ENCODE results near the gene CNOT4.
A peak's percentile ranks its signal among the peaks of the same experiment; 100 is the strongest.
"Not testable (repeated sequence)": the region's sequence is repeated elsewhere in the genome, so short reads cannot be mapped to it uniquely, and the experiment has no call there.

Gene CNOT4

DNA sequence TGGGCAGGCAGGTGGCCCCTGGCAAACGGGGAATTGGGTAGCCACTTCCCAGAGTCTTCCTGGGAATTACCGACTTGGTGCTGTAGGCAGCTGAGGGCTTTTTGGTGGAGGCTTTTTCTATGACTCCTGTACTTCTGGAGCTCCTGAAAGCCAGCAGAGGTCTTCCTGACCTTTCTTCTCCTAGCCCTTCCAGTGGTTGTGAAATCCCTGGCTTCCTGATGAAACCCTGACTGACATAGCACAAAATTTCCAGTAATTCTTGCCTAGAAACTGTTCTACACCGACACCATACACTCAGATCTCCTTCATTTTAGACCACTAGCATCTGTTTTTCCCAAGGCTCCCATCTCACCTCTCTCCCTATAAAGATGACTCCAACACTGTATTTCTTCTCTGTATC lies 156.1 kb downstream of the CNOT4 start:
- DNase-seq = no peak

DNA sequence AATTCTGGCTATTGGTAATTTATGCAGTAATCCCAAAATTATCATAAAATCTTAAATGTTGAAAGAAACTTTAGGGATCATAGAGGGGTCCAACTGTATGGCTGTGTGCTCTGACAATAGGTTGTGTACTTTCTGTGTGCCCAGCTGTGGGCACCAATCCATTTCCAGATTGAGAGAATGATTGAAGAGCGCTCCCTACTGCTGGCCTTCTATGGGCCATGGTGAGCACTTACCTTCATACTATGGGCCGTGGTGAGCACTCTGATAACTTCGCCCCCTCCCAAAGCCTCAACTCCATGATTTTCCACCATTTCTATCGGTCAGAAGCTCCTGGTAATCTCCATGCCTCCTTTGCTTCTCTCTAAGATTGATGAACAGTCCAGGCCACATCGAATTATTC lies 157.6 kb downstream of the CNOT4 start:
- DNase-seq = no peak

DNA sequence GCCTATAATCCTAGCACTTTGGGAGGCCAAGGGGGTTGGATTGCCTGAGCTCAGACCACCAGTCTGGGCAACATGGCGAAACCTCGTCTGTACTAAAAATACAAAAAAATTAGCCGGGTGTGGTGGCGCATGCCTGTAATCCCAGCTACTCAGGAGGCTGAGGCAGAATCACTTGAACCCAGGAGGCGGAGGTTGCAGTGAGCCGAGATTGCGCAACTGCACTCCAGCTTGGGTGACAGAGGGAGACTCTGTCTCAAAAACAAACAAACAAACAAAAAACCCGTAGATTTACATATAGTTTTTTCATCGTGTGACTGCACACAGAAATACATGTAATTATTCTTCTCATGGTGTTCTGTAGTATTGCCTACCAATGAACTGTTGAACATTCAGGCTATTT lies 158.8 kb downstream of the CNOT4 start:
- not testable (repeated sequence) for DNase-seq

DNA sequence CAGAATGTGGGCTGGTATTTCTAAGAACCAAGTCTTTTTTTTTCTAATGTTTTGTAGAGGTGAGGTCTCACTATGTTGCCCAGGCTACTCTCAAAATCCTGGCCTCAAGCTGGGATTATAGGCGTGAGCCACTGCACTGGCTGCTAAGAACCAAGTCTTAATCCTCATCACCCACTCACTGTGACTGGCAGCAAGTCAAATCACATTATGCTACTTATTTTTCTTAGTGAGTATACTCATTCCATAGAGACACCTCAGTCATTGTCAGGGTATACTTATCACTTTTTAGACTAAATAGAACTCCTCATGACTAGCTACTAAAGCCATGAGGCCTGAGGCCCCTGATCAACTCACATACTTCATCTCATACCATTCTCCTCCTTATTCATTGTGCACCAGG lies 160.2 kb downstream of the CNOT4 start:
- DNase-seq = no peak

DNA sequence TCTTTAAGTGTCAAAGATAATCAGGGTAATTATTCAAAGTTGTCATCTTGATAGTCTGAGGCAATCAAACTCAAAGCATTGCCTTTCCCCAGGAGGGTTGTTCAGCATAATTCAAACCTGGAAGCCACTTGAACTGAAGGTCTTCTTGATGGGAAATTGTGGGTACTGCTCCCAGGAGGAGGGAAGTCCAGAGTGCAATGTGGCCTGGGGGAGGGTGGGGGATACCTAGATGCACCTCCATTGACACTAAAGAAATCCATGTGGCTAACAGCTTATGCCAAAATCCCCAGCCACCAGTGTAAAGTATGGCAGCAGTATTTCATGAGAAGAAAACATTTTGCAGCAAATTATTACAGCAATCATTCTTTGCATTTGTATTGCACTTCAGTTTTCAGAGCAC lies 161.4 kb downstream of the CNOT4 start:
- no peak for DNase-seq

DNA sequence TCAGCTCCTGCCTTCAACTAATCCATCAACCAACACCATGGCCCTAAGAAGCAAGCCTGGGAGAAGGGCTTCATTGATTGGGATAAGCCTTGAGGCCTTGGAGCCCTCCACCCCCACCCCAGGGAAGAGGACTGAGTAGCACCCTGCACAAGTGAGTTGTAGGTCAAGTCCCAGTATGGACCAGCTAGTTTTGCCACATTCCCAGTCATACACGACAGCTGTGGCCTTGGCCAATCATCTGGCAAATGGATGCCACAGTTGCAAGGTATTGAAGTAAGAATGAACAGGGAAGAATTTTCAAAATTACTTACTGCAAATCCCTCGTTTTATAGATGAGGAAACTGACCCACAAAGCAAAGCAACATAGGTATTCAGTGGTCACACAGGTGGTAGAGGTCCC lies 166.5 kb downstream of the CNOT4 start:
- no peak for DNase-seq

- DNase-seq = no peak
These were observed 167.0 kb downstream of the CNOT4 start for GRCh38 chr7:135342887-135343286.

GRCh38 chr7:135341049-135341448 lies 168.9 kb downstream of the CNOT4 start:
- no peak for DNase-seq

DNA sequence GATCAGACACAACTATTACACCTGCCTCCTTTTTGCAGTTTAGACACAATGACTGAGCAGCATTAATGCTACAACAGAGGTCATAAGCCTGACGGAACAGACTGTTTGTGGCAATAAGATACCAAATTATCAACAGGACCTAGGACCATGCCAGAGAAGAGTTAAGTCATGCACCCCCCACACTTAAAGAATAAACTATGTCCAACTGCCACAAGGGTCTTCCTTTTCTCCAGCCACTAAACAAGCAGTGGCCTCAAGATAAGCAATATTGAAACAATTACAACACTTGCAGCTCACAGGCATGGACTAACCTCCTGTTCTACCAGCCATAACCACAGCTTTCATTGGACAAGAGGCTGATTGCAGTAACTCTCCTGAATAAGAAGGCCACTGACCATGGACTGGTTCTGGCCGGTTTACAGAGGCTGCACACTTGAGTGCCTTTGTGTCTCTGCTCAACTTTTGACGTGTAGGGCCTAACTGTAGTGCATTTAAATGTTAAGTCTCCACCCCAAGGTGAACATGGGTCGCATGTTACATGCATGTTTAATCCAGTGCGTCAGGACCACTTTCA lies 171.8 kb downstream of the CNOT4 start:
- no peak for DNase-seq

DNA sequence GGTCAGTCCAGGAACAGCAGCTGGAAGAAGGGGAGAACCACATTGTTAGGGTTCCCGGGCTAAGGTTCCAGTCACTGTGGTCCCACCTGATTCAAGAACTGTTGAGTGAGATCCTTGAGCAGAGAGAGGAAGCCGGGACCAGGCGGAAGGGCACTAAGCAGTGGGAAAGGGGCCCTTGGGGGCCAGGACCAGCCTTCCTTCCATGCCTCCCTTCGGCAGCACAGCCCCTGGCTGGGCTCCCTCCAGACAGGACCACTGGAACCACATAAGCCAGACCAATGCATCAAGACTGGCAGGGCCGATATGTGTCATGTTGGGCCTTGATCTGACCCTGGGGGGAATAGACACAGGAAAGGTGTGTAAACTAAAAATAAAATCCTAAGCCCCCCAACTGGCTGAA lies 172.4 kb downstream of the CNOT4 start:
- no peak for DNase-seq

DNA sequence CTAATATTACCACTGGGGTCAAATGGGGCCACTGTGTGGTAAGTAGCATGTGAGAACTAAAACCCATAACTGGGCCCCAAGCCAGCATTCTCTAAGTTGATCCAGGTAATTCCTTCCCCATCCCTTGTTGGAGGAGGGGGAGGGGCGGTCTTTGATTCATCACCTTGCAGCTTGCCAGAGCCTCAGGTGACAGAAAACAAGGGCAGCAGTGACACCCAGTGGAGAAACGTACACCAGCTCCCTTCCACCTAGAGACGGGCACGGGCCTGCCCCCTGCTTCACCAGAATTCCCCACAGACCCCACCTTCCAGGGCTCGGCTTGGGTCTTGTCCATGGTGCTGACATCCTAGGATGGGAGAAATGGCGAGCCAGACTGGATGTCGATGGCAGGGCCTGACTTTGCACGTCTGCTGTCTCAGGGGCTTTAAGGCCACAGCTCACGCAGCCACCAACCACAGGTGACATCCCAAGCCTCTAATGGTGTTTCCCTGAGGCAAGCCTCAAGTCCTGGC lies 174.2 kb downstream of the CNOT4 start:
- DNase-seq = peak; percentile 3 to 28

GRCh38 chr7:135334830-135335543 lies 174.9 kb downstream of the CNOT4 start:
- DNase-seq = no peak

GRCh38 chr7:135333946-135334345 lies 176.0 kb downstream of the CNOT4 start:
- no peak for DNase-seq

DNA sequence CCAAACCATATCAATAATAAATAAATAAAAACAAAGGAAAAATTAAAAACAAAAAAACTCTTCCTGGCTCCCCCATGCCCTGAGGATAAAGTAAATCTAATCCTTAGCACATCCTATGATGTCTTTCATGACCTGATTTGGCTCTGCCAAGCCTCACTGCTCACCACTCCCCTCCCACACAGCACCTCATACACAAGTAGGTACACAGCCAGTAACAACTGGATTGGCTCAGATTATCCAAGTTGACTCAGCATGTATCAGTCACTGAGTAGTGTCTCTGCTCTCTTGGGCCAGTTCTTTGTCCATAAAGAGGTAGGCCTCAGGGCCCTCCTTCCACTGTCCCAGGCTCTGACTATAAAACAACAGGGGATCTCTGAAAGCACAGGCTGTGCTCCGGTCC lies 176.7 kb downstream of the CNOT4 start:
- no peak for DNase-seq

DNA sequence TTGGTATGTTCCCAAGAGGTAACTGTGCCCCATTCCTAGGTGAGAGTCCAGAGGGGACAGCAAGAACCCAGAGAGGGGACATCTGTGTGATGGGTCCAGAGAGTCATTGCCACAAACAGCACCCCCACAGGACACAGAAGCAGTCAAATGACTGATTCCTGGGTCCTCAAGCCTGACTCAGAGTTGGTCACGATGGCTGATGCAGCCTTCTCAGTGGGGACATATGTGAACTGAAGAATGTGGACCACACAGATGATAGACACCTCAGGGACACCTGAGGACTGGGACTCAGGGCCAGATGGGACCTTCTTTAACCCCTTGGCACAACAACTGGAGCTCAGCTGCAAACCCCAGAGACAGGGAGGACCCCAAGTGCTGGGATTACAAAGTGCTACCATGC lies 179.8 kb downstream of the CNOT4 start:
- DNase-seq = no peak

DNA sequence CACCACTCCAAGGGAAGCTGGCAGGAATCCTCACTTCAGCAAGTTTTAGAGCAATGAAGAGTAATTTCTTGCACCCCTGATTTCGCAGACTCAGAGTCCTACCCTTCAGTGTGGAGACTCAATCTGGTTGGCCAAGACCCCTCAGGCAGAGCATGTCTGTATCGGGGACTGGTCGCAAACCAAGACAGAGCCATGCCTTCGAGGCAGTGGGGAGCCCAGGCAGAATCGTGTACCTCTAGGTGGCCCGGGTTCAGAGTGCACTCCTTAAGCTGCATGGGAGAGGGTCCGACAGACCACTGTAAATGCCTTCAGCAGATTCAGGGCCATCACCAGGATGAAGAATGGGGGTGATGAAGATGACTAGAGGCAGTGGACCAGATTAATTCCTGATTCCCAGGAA lies 181.4 kb downstream of the CNOT4 start:
- no peak for DNase-seq

- no peak for DNase-seq
These were observed 181.8 kb downstream of the CNOT4 start for GRCh38 chr7:135328053-135328452.

- DNase-seq = no peak
These were observed 182.4 kb downstream of the CNOT4 start for GRCh38 chr7:135327458-135327857.

DNA sequence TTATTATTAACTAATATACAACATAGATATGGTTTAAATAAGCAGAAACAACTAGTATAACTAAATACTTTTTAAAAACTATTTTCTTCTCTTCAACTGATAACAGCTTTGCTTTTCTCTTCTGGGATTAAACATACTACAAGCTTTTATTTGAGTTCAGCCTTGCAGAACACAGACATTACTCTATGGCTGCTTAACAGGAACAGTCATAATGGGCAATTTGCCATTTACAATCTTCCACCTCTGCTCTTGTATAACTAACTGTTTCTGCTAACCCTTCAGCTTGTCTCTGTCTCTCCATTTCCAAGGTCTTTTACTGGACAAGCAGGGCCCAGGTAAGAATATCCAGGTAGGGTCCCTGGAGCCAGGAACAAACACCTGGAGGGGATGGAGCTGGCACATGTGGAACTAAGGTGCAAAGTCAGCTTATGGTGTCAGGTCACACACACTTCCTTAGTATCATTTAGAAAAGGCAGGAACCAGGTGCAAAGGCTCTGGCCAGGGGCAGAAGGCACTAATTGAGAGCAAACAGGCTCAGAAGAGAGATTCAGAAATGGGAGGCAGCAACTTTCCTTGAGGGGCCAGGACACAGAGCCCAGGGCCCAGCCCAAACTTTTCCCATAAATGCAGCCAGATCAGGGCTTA lies 183.1 kb downstream of the CNOT4 start:
- no peak for DNase-seq

GRCh38 chr7:135322571-135323340 lies 187.1 kb downstream of the CNOT4 start:
- DNase-seq = no peak

DNA sequence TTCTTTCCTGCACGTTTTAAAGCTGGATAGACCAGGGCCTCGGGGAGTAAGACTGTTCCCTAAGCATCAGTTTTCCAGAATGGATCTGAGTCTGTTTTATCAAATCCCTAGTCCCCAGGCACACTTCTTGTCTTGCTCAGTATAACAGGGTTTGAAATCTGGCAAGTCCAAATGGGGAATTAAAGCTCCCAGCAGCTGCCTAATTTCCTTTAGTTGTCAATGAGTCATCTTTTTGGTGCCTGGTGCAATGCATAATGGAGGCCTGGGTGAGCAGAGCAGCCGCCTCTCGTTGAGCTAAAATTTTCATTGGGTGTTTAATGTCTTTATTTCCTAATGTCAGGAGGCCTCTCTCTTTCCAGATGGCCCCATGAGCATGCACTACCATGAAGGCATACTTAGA lies 188.3 kb downstream of the CNOT4 start:
- DNase-seq = no peak

- not testable (repeated sequence) for DNase-seq
These were observed 188.9 kb downstream of the CNOT4 start for GRCh38 chr7:135320953-135321352.

GRCh38 chr7:135320268-135320667 lies 189.6 kb downstream of the CNOT4 start:
- no peak for DNase-seq

All from CD4-positive, alpha-beta T cell treated with Interferon alpha-2 for 1 hour (primary cell).